Measurements from ENCODE around the gene ANKK1. TPM values are rescaled to one million over a fixed set of nuclear protein-coding genes. Genes with fewer than 3 reads are reported as not detected.

ANKK1 gene
- total RNA-seq, 4 donors from 2014 or later, result 0.46 to 1.0 TPM; not detected in 2

GRCh38 chr11:113446938-113447337 lies 59.4 kb downstream of the ANKK1 start:
- Histone ChIP-seq H3K4me1 (no peaks in the 10 kb centered on the region), H3K36me3 (no peaks in the 10 kb centered on the region), H3K9me3 (no peaks in the 10 kb centered on the region), H3K4me3 (no peak overlapping the region), H3K27ac (no peak overlapping the region), H3K27me3 (no peaks in the 10 kb centered on the region)
- ATAC-seq, result no peak
- DNase-seq, result no peak
- TF ChIP-seq POLR2A (IDR thresholded peaks at IDR 0.05), result no peak
- no peak for TF ChIP-seq CTCF (IDR thresholded peaks at IDR 0.05 in 4 of 5, conservative IDR thresholded peaks at IDR 0.05 in 1 of 5)
- in situ Hi-C loops (cut with MboI; ENCODE audit: low sequenced_read_pairs in 4 of 4) (no loop called here), intact Hi-C loops (cut with DNase I; ENCODE audit: low total_unique reads) (no loop called here)

GRCh38 chr11:113447621-113448315 lies 60.2 kb downstream of the ANKK1 start:
- Histone ChIP-seq H3K27ac (no peak overlapping the region), H3K4me3 (no peak overlapping the region), H3K4me1 (no peaks in the 10 kb centered on the region), H3K27me3 (no peaks in the 10 kb centered on the region), H3K36me3 (no peaks in the 10 kb centered on the region), H3K9me3 (no peaks in the 10 kb centered on the region)
- ATAC-seq (no peak), DNase-seq (no peak)
- in situ Hi-C loops (cut with MboI; ENCODE audit: low sequenced_read_pairs in 4 of 4), result no loop called here
- TF ChIP-seq CTCF (IDR thresholded peaks at IDR 0.05 in 4 of 5, conservative IDR thresholded peaks at IDR 0.05 in 1 of 5) (no peak), POLR2A (IDR thresholded peaks at IDR 0.05) (no peak)
- intact Hi-C loops (cut with DNase I; ENCODE audit: low total_unique reads), result no loop called here

- Histone ChIP-seq H3K4me3 (no peak overlapping the region), H3K27ac (no peak overlapping the region), H3K27me3 (no peaks in the 10 kb centered on the region), H3K4me1 (no peaks in the 10 kb centered on the region), H3K36me3 (no peaks in the 10 kb centered on the region), H3K9me3 (no peaks in the 10 kb centered on the region)
- in situ Hi-C loops (cut with MboI; ENCODE audit: low sequenced_read_pairs in 4 of 4) (no loop called here), intact Hi-C loops (cut with DNase I; ENCODE audit: low total_unique reads) (no loop called here)
- DNase-seq (no peak), ATAC-seq (no peak)
- TF ChIP-seq POLR2A (IDR thresholded peaks at IDR 0.05) (no peak), CTCF (IDR thresholded peaks at IDR 0.05 in 4 of 5, conservative IDR thresholded peaks at IDR 0.05 in 1 of 5) (no peak)
These were observed 60.7 kb downstream of the ANKK1 start for GRCh38 chr11:113448316-113448677.

DNA sequence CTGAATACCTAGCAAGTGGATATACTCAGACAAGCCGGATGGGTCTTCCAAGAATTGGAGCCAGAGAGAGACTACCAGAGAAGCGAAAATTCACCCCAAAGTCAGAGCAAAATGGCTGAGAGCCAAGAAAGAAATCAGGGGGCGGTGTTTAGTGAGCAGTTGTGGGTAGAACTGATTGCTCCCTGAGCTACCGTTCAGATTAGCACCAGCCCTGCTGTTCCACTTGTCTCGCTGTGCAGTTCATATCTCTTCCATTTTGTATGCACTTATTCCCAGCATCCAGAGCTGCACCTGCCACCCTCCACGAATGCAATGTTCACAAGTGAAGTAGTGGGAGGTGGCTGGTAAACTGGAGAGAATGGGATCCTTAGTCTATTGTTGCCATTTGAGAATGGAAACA lies 62.2 kb downstream of the ANKK1 start:
- H3K4me3 ChIP-seq, result no peak overlapping the region
- in situ Hi-C loops (cut with MboI; ENCODE audit: low sequenced_read_pairs in 4 of 4), result no loop called here
- intact Hi-C loops (cut with DNase I; ENCODE audit: low total_unique reads), result no loop called here
- no peak for ATAC-seq
- no peak overlapping the region for H3K27ac ChIP-seq
- H3K4me1 ChIP-seq, result no peaks in the 10 kb centered on the region
- no peaks in the 10 kb centered on the region for H3K27me3 ChIP-seq
- no peak for DNase-seq
- no peak for TF ChIP-seq POLR2A (IDR thresholded peaks at IDR 0.05)
- no peak for TF ChIP-seq CTCF (IDR thresholded peaks at IDR 0.05 in 4 of 5, conservative IDR thresholded peaks at IDR 0.05 in 1 of 5)
- H3K36me3 ChIP-seq, result no peaks in the 10 kb centered on the region
- H3K9me3 ChIP-seq, result no peaks in the 10 kb centered on the region

Small RNAs within 50 kb of the gene (microRNA-seq; reads per million reads assigned to microRNA genes)
- gene MIR4301 (ENCODE audit: borderline replicate concordance in 2 of 2), result 0 reads per million in 2 donors

Other genes starting within 250 kb of the ANKK1 start
- gene TTC12, start 73.2 kb upstream of the ANKK1 start, total RNA-seq, result 10 to 100 TPM in 1 of 4 donors, 1 to 10 TPM in 3; 3.5 to 22.5 (median 5.2) TPM
- gene DRD2, start 87.6 kb downstream of the ANKK1 start, total RNA-seq, result 10 to 100 TPM in 1 of 4 donors, under 1 TPM in 1, not detected in 2; 0.41 to 31.3 TPM

All from gastrocnemius medialis (tissue), 4 donors.